Measurements from ENCODE around the gene NT5C3B.
"Not testable (repeated sequence)": the region's sequence is repeated elsewhere in the genome, so short reads cannot be mapped to it uniquely, and the experiment has no call there.

DNA sequence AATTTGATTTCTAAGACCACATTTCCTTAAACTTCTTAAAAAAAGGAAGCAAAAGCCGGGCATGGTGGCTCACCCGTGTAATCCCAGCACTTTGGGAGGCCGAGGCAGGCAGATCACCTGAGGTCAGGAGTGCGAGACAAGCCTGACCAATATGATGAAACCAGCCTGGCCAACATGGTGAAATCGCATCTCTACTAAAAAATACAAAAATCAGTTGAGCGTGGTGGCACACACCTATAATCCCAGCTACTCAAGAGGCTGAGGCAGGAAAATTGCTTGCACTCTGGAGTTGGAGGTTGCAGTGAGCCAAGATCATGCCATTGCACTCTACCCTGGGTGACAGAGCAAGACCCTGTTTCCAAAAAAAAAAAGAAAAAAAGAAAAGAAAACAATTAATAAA is 4.7 kb upstream of the NT5C3B start:
- TF ChIP-seq, protein P1, sequence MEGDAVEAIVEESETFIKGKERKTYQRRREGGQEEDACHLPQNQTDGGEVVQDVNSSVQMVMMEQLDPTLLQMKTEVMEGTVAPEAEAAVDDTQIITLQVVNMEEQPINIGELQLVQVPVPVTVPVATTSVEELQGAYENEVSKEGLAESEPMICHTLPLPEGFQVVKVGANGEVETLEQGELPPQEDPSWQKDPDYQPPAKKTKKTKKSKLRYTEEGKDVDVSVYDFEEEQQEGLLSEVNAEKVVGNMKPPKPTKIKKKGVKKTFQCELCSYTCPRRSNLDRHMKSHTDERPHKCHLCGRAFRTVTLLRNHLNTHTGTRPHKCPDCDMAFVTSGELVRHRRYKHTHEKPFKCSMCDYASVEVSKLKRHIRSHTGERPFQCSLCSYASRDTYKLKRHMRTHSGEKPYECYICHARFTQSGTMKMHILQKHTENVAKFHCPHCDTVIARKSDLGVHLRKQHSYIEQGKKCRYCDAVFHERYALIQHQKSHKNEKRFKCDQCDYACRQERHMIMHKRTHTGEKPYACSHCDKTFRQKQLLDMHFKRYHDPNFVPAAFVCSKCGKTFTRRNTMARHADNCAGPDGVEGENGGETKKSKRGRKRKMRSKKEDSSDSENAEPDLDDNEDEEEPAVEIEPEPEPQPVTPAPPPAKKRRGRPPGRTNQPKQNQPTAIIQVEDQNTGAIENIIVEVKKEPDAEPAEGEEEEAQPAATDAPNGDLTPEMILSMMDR (conservative IDR thresholded peaks at IDR 0.05; ENCODE audit: low read length), result not testable (repeated sequence)
- not testable (repeated sequence) for TF ChIP-seq EZH2phosphoT487 (IDR thresholded peaks at IDR 0.05; ENCODE audit: borderline replicate concordance)
